GM12891 (cell line): ENCODE measurements around the gene TAS1R1.

Experiments
- PAX5 ChIP-seq: IDR thresholded peaks from 2 replicates; pipeline ENCODE4 v1.6.1; 2011; ENCODE audit warnings: low read length, moderate library complexity, mild to moderate bottlenecking; ENCODE audit not compliant: insufficient read depth, severe bottlenecking
- POLR2A ChIP-seq: IDR thresholded peaks from 2 replicates; pipeline ENCODE4 v1.6.1; 2011; ENCODE audit warnings: low read depth, low read length, control low read depth
- POLR2AphosphoS5 ChIP-seq: IDR thresholded peaks from 2 replicates; pipeline ENCODE4 v1.6.1; 2011; ENCODE audit warnings: low read depth, low read length, control low read depth
- SPI1 ChIP-seq: IDR thresholded peaks from 2 replicates; pipeline ENCODE4 v1.6.1; 2011; ENCODE audit warnings: low read depth, low read length, control low read depth
- TAF1 ChIP-seq: IDR thresholded peaks from 2 replicates; pipeline ENCODE4 v1.6.1; 2011; ENCODE audit warnings: low read depth, low read length, control low read depth

DNA sequence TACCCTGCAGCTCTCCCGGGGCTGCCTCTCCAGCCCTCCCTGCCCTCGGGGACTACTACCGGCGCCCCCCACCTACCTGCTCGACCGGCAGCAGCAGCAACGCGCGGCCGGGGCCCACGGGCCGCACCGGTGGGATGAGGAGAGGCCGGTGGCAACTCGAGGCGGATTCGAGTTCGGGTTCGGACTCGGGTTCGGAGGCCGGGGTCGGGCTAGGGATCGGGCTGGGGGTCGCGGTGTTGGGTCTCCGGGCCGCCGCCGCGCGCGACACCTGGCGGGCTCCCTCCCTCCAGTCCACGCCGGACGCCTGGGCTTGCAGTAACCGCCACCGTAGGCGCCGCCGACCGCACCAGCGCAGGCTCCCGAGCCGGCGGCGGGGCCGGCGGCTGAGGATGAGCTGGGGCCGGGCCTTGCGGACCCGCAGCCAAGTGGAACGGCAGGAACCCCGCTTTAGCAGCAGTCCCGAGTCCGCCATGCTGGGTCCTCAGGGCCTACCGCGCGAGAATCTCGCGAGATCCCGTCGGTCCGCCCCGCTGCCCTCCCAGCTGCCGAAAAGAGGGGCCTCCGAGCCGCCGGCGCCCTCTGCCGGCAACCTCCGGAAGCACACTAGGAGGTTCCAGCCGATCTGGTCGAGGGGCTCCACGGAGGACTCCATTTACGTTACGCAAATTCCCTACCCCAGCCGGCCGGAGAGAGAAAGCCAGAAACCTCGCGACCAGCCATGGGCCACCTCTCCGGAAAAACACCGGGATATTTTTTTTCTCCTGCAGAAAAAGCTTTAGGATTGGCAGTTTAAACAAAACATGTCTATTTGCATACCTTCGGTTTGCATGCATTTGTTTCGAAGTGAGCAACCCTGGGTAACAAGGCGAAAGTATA, 838 bp upstream of the TAS1R1 start, which contains the start of gene NOL9:
- TF ChIP-seq POLR2A (peak; percentile 83), TAF1 (peak; percentile 94), POLR2AphosphoS5 (peak; percentile 74), PAX5 (peak; percentile 89), SPI1 (no peak)
